Measurements from ENCODE around the gene COMMD6. TPM values are rescaled to one million over a fixed set of nuclear protein-coding genes. Genes with fewer than 3 reads are reported as not detected.

COMMD6 gene
- total RNA-seq, 1 donor from 2014 or later: 171 TPM

DNA sequence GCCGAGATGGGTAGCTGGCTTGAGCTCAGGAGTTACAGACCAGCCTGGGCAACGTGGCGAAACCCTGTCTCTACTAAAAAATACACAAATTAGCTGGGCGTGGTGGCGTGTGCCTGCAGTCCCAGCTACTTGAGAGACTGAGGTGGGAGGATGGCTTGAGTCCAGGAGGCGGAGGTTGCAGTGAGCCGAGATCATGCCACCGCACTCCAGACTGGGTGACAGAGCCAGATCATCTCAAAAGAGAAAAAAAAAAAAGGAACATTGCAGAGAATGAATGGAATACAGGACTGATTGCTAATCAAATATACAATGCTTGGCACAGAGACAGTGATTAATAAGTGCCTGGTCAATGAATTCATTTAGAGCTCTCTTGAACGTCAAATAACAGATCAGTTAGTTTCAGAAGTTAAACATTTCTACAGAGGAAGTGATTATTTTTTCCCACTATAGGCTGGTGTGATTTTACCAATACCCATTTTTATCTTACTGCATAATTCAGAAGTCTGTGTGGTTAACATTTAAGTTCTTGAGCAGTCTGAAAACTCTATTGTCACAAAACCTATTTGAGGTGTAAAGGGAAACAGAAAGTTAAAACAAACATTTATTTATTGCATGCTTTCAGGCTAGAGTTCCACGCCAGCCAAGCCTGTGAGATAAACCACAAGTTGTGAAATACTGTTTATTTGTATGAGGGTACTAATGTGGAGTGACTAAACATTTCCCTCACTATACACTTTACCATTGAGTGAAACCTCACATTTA is 48.0 kb downstream of the COMMD6 start:
- DNase-seq (ENCODE audit: extremely low spot score, unreplicated experiment): no peak
- TF ChIP-seq, protein P1, sequence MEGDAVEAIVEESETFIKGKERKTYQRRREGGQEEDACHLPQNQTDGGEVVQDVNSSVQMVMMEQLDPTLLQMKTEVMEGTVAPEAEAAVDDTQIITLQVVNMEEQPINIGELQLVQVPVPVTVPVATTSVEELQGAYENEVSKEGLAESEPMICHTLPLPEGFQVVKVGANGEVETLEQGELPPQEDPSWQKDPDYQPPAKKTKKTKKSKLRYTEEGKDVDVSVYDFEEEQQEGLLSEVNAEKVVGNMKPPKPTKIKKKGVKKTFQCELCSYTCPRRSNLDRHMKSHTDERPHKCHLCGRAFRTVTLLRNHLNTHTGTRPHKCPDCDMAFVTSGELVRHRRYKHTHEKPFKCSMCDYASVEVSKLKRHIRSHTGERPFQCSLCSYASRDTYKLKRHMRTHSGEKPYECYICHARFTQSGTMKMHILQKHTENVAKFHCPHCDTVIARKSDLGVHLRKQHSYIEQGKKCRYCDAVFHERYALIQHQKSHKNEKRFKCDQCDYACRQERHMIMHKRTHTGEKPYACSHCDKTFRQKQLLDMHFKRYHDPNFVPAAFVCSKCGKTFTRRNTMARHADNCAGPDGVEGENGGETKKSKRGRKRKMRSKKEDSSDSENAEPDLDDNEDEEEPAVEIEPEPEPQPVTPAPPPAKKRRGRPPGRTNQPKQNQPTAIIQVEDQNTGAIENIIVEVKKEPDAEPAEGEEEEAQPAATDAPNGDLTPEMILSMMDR (conservative IDR thresholded peaks at IDR 0.05): no peak
- H3K4me3 Mint-ChIP-seq: no peak overlapping the region
- H3K9me3 Mint-ChIP-seq: no peaks in the 10 kb centered on the region
- no peak overlapping the region for H3K27ac Mint-ChIP-seq
- H3K27me3 Mint-ChIP-seq: peaks cover 3% of the 10 kb centered on the region
- H3K36me3 Mint-ChIP-seq: no peaks in the 10 kb centered on the region
- no peaks in the 10 kb centered on the region for H3K4me1 Mint-ChIP-seq (ENCODE audit: unreplicated experiment)

DNA sequence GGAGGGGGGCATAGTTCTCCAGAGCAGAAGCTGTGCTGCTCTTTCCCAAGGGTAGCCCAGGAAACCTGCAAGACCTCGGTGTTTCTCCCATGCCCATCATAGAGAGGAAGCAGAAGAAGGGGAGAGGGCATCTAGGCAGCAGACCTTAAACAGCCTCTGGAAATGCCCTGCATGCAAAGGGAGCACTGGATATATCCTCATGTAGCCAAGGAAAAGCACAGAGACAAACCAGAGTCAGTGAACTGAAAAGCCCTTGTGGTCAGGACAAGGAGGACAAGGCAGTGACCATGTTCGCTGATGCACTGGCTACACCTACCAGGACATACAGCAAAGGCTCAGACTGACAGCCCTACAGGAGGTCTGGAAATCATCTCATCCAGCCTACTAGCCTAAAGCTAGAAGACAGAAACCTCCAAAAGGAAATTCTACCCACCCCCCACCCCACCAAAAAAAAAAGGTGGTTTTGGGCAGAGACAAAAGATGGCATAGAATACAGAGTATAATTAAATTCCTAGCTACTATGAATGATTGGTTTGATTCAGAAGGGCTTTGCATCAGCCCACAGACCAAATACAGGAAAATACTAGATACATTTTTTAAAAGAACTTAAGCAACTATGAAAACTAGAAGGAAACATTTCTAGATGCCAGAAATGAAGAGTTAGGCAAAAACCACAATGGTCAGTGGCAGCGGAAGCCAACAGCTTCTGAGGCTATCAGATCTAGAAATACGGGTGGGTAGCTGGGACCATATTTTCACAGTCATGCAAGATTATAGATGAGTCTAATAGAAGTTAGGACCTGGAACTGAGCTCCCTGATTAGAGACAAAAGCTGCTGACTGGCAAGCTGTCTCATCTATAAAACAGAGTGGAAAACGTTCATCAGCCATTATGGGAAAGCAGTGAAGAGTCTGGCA is 51.2 kb downstream of the COMMD6 start:
- Mint-ChIP-seq H3K27ac (no peak overlapping the region), H3K36me3 (no peaks in the 10 kb centered on the region), H3K4me1 (ENCODE audit: unreplicated experiment) (peaks cover 3% of the 10 kb centered on the region), H3K27me3 (peaks cover 3% of the 10 kb centered on the region), H3K4me3 (no peak overlapping the region), H3K9me3 (no peaks in the 10 kb centered on the region)
- DNase-seq (ENCODE audit: extremely low spot score, unreplicated experiment): no peak
- TF ChIP-seq, protein P1 (conservative IDR thresholded peaks at IDR 0.05): peak; percentile 49

- peak overlapping the region; percentile 10 for H3K4me3 Mint-ChIP-seq
- no peak for DNase-seq (ENCODE audit: extremely low spot score, unreplicated experiment)
- peak overlapping the region; percentile 6 for H3K27ac Mint-ChIP-seq
- no peaks in the 10 kb centered on the region for H3K9me3 Mint-ChIP-seq
- no peaks in the 10 kb centered on the region for H3K36me3 Mint-ChIP-seq
- H3K27me3 Mint-ChIP-seq: peaks cover 6% of the 10 kb centered on the region
- TF ChIP-seq, protein P1 (conservative IDR thresholded peaks at IDR 0.05): no peak
- peaks cover 6% of the 10 kb centered on the region for H3K4me1 Mint-ChIP-seq (ENCODE audit: unreplicated experiment)
Measured at GRCh38 chr13:75485286-75486062, 52.2 kb downstream of the COMMD6 start.

DNA sequence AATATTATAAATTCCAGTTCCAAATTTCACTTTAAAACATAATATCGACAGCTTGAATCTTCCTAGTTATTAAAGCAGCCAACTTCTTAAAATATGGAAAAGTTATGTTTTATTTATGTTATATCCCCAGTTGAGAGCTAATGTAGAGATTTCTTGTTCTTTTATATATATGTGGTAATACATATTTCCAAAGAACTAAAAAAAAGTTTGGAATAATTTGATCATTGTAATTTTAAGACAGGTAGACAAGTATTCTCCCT is 54.9 kb downstream of the COMMD6 start:
- TF ChIP-seq, protein P1 (conservative IDR thresholded peaks at IDR 0.05): peak; percentile 27
- H3K27me3 Mint-ChIP-seq: peaks cover 7% of the 10 kb centered on the region

DNA sequence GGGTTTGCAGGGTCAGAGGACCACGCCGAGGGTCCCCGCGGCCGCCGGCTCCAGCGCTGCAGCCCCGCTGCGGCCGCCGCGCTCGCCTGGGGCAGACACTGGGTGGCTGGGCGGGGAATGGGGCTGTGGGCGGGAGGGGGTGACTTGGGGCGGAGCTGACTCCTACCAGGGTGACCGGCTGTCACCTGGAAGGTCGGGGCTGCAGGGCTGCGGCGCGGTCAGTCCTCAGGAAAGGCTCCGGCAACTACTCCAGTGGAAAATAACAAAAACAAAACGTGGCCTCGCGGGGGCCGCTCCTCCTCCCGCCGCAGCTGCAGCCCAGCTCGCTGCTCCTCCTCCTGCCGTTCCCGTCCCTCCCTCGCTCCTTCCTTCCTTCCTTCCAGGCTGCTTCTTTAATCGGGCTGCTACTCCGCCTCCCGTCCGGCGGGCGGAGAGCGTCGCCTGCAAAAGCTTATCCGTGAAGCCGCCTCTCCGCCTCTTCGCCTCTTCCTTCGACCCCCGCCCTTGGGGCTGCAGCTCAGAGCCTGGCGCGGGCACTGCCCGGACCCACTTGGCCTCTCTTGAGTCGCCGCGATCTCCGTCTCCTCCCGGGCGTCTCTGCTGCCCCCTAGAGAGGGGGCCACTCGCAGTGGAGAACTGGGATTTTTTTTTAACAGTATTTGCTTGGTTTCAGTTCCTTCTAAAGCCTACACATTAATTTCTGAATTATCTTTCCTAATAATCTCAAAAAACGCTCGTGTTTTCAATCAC is 55.4 kb downstream of the COMMD6 start, which contains the start of gene TBC1D4:
TBC1D4 (minus strand) TSS at position 100 of the 750 bp plus-strand sequence. CDS start 402 bp downstream, outside the sequence.
- peaks cover 27% of the 10 kb centered on the region for H3K4me1 Mint-ChIP-seq (ENCODE audit: unreplicated experiment)
- peaks cover 7% of the 10 kb centered on the region for H3K36me3 Mint-ChIP-seq
- peaks cover 7% of the 10 kb centered on the region for H3K27me3 Mint-ChIP-seq
- TF ChIP-seq, protein P1 (conservative IDR thresholded peaks at IDR 0.05): peak; percentile 82
- DNase-seq (ENCODE audit: extremely low spot score, unreplicated experiment): peak; percentile 87
- no peaks in the 10 kb centered on the region for H3K9me3 Mint-ChIP-seq
- H3K4me3 Mint-ChIP-seq: peak within 1 kb of the TSS; percentile 97
- peak within 1 kb of the TSS; percentile 95 for H3K27ac Mint-ChIP-seq

More for the DNA sequence above, 54.9 kb downstream of the COMMD6 start:
- no peak for DNase-seq (ENCODE audit: extremely low spot score, unreplicated experiment)
- H3K4me3 Mint-ChIP-seq: peak overlapping the region; percentile 97
- H3K36me3 Mint-ChIP-seq: peaks cover 6% of the 10 kb centered on the region
- no peaks in the 10 kb centered on the region for H3K9me3 Mint-ChIP-seq
- H3K4me1 Mint-ChIP-seq (ENCODE audit: unreplicated experiment): peaks cover 26% of the 10 kb centered on the region
- peak overlapping the region; percentile 95 for H3K27ac Mint-ChIP-seq
